Measurements from ENCODE around the gene INSM1. TPM values are rescaled to one million over a fixed set of nuclear protein-coding genes. Genes with fewer than 3 reads are reported as not detected.

INSM1 gene
- total and polyA plus RNA-seq, 10 of the 15 experiments (the other 5 are each of a cell fraction or from before 2014, with no cell fraction given), result 0.03 to 0.11 (median 0.04) TPM; not detected in 7

GRCh38 chr20:20321917-20322316 is 46.0 kb upstream of the INSM1 start (continued):
- TF ChIP-seq, protein P1, sequence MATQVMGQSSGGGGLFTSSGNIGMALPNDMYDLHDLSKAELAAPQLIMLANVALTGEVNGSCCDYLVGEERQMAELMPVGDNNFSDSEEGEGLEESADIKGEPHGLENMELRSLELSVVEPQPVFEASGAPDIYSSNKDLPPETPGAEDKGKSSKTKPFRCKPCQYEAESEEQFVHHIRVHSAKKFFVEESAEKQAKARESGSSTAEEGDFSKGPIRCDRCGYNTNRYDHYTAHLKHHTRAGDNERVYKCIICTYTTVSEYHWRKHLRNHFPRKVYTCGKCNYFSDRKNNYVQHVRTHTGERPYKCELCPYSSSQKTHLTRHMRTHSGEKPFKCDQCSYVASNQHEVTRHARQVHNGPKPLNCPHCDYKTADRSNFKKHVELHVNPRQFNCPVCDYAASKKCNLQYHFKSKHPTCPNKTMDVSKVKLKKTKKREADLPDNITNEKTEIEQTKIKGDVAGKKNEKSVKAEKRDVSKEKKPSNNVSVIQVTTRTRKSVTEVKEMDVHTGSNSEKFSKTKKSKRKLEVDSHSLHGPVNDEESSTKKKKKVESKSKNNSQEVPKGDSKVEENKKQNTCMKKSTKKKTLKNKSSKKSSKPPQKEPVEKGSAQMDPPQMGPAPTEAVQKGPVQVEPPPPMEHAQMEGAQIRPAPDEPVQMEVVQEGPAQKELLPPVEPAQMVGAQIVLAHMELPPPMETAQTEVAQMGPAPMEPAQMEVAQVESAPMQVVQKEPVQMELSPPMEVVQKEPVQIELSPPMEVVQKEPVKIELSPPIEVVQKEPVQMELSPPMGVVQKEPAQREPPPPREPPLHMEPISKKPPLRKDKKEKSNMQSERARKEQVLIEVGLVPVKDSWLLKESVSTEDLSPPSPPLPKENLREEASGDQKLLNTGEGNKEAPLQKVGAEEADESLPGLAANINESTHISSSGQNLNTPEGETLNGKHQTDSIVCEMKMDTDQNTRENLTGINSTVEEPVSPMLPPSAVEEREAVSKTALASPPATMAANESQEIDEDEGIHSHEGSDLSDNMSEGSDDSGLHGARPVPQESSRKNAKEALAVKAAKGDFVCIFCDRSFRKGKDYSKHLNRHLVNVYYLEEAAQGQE (IDR thresholded peaks at IDR 0.05; ENCODE audit: low read depth, low read length), result no peak

- H3K4me3 ChIP-seq, result no peak overlapping the region
- intact Hi-C loops (cut with micrococcal nuclease; ENCODE audit: unreplicated experiment), result no loop called here
- no peak overlapping the region for H3K9ac ChIP-seq (ENCODE audit: control insufficient read depth, insufficient read depth, low read length)
- ATAC-seq, result no peak
- no peaks in the 10 kb centered on the region for H3K4me1 ChIP-seq (ENCODE audit: control insufficient read depth, insufficient read depth, low read length)
- 63% methylated on average over 6 of the region's 6 CpGs for whole genome bisulfite sequencing (ENCODE audit: insufficient coverage, insufficient replicate concordance, low lambda C conversion rate, missing lambda C conversion rate)
- FAIRE-seq, result no peak
- CTCF ChIA-PET, result no interaction called here
- no peak overlapping the region for H3K27ac ChIP-seq (ENCODE audit: control insufficient read depth, insufficient read depth)
- no peak overlapping the region for H3K4me2 ChIP-seq (ENCODE audit: control insufficient read depth, insufficient read depth)
- no peak for DNase-seq (ENCODE audit: low read depth, low spot score)
- in situ Hi-C loops (cut with MboI), result no loop called here
- H3K79me2 ChIP-seq (ENCODE audit: control insufficient read depth, insufficient read depth, low read length), result no peaks in the 10 kb centered on the region
- no peaks in the 10 kb centered on the region; the same call in 2 of the 3 replicates for H3K9me3 ChIP-seq (replicated peaks; ENCODE audit: control insufficient read depth, insufficient read depth, low read length)
- SMC1A ChIA-PET (ENCODE audit: uncharacterized antibody, unreplicated experiment), result interaction anchor here (0.8 kb wide), 1 partner anchor 10 kb away, joined by 4 read pairs; no protein-coding TSS in a partner anchor
- no peaks in the 10 kb centered on the region for H3K27me3 ChIP-seq (replicated peaks in 1 of 2; ENCODE audit: control insufficient read depth in 2 of 2, insufficient read depth in 2 of 2, low read length in 1 of 2)
- RAD21 ChIA-PET (ENCODE audit: unreplicated experiment), result interaction anchor here (0.5 kb wide), 1 partner anchor 44 kb away, joined by 3 read pairs; no protein-coding TSS in a partner anchor
- BruUV-seq (replicated peaks), result no TSS peak
- POLR2A ChIA-PET, result no interaction called here
- H2AFZ ChIP-seq (ENCODE audit: control insufficient read depth, low read depth, low read length), result no peak overlapping the region
- H4K20me1 ChIP-seq (ENCODE audit: control insufficient read depth, insufficient read depth), result no peaks in the 10 kb centered on the region
- H3K36me3 ChIP-seq (ENCODE audit: control insufficient read depth in 2 of 2, insufficient read depth in 2 of 2, low read length in 1 of 2), result no peaks in the 10 kb centered on the region
- TF ChIP-seq STAT3 (IDR thresholded peaks at IDR 0.05; ENCODE audit: low read depth, low read length) (no peak), IKZF1 (conservative IDR thresholded peaks at IDR 0.05) (no peak), EED (IDR thresholded peaks at IDR 0.05; ENCODE audit: low read depth) (no peak), HDAC6 (IDR thresholded peaks at IDR 0.05; ENCODE audit: unreplicated experiment) (no peak), RBBP5 (conservative IDR thresholded peaks at IDR 0.05) (no peak), BRCA1 (IDR thresholded peaks at IDR 0.05; ENCODE audit: low read depth, low read length) (no peak), RAD51 (IDR thresholded peaks at IDR 0.05) (no peak), DPF2 (IDR thresholded peaks at IDR 0.05) (no peak), HDGF (IDR thresholded peaks at IDR 0.05) (no peak), SMAD1 (IDR thresholded peaks at IDR 0.05; ENCODE audit: low read depth, partially characterized antibody) (no peak), ATF7 (IDR thresholded peaks at IDR 0.05; ENCODE audit: low read depth) (no peak)
- TF ChIP-seq, protein P2, sequence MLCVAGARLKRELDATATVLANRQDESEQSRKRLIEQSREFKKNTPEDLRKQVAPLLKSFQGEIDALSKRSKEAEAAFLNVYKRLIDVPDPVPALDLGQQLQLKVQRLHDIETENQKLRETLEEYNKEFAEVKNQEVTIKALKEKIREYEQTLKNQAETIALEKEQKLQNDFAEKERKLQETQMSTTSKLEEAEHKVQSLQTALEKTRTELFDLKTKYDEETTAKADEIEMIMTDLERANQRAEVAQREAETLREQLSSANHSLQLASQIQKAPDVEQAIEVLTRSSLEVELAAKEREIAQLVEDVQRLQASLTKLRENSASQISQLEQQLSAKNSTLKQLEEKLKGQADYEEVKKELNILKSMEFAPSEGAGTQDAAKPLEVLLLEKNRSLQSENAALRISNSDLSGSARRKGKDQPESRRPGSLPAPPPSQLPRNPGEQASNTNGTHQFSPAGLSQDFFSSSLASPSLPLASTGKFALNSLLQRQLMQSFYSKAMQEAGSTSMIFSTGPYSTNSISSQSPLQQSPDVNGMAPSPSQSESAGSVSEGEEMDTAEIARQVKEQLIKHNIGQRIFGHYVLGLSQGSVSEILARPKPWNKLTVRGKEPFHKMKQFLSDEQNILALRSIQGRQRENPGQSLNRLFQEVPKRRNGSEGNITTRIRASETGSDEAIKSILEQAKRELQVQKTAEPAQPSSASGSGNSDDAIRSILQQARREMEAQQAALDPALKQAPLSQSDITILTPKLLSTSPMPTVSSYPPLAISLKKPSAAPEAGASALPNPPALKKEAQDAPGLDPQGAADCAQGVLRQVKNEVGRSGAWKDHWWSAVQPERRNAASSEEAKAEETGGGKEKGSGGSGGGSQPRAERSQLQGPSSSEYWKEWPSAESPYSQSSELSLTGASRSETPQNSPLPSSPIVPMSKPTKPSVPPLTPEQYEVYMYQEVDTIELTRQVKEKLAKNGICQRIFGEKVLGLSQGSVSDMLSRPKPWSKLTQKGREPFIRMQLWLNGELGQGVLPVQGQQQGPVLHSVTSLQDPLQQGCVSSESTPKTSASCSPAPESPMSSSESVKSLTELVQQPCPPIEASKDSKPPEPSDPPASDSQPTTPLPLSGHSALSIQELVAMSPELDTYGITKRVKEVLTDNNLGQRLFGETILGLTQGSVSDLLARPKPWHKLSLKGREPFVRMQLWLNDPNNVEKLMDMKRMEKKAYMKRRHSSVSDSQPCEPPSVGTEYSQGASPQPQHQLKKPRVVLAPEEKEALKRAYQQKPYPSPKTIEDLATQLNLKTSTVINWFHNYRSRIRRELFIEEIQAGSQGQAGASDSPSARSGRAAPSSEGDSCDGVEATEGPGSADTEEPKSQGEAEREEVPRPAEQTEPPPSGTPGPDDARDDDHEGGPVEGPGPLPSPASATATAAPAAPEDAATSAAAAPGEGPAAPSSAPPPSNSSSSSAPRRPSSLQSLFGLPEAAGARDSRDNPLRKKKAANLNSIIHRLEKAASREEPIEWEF (IDR thresholded peaks at IDR 0.05; ENCODE audit: insufficient replicate concordance, low read depth, low read length), result no peak
Measured at GRCh38 chr20:20322912-20323311, 45.0 kb upstream of the INSM1 start.

All from GM12878 (cell line).